Activated naive CD8-positive, alpha-beta T cell treated with anti-CD3 and anti-CD28 coated beads, Interleukin-2, amount 50 U/mL, for 24 hours (primary cell): ENCODE measurements around the gene PIGH.

Experiments
- ATAC-seq: fragments of 150-1000 bp; cut with Tn5 transposase; one replicate; pipeline ENCODE4 v1.10.0; 2021
- DNase-seq: peaks from one replicate; pipeline ENCODE4 v3.0.0; 2021
- H3K27ac Mint-ChIP-seq: one replicate; pipeline ENCODE4 v1.8.0; 2021; ENCODE audit warnings: mild to moderate bottlenecking, mixed read lengths
- H3K27me3 Mint-ChIP-seq: one replicate; pipeline ENCODE4 v1.8.0; 2021; ENCODE audit warnings: mixed read lengths
- H3K36me3 Mint-ChIP-seq: one replicate; pipeline ENCODE4 v1.8.0; 2021; ENCODE audit warnings: low read depth, mixed read lengths
- H3K4me1 Mint-ChIP-seq: one replicate; pipeline ENCODE4 v1.8.0; 2021; ENCODE audit warnings: mixed read lengths
- H3K4me3 Mint-ChIP-seq: one replicate; pipeline ENCODE4 v1.8.0; 2021; ENCODE audit warnings: mild to moderate bottlenecking, moderate library complexity, mixed read lengths
- H3K9me3 Mint-ChIP-seq: one replicate; pipeline ENCODE4 v1.8.0; 2021; ENCODE audit warnings: mixed read lengths

PIGH gene

DNA sequence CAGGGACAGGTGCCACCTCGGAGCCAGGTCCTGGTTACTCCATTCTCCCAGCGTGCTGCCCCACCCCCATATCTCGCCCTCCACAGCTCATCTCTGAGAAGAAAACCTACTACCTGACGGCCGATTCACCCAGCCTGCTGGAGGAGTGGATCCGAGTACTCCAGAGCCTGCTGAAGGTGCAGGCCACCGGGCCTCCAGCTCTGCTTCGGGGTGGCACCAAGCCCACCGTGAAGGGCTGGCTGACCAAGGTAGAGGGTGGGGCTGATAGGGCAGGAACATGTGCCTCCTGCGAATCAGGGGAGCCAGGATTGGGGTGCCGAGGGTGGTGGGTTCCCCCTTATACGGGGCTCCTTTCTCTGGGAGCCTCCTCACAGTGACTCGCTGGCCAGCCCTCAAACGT is 25.9 kb downstream of the PIGH start:
- Mint-ChIP-seq H3K36me3 (no peaks in the 10 kb centered on the region), H3K4me3 (no peak overlapping the region), H3K4me1 (no peaks in the 10 kb centered on the region), H3K27me3 (no peaks in the 10 kb centered on the region), H3K9me3 (no peaks in the 10 kb centered on the region), H3K27ac (no peak overlapping the region)
- DNase-seq: no peak
- no peak for ATAC-seq

DNA sequence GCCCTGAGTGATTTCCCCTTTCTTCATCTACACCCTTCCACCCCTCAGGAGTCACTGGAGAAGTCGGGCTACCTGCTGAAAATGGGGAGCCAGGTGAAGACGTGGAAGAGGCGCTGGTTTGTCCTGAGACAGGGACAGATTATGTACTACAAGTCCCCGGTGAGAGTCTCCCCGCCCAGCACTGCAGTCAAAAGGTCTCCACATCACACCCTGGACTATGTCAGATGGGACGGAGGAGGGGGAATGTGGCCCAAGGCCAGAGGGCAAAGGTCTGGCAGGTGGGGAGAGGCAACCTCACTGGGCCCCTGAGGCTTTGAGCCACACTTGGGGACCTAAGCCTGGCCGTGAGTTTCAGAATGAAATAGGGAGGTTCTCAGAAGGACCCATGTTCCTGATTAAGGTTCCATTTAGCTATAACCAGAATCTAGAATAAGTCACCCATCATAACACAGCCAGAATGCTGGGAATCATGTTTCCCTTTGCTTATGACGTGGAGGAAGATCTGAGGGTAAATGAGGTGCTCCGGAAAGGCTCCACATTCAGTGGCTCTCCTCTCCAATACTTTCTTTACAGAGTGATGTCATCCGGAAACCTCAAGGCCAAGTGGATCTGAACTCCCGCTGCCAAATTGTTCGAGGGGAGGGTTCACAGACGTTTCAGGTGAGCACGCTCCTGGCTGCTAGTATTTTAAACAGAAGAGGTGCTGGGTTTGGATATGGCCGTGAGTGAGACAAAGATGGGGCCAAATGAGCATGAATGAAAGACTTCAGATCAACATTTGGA is 26.6 kb downstream of the PIGH start:
- no peak for ATAC-seq
- Mint-ChIP-seq H3K4me1 (no peaks in the 10 kb centered on the region), H3K9me3 (no peaks in the 10 kb centered on the region)

DNA sequence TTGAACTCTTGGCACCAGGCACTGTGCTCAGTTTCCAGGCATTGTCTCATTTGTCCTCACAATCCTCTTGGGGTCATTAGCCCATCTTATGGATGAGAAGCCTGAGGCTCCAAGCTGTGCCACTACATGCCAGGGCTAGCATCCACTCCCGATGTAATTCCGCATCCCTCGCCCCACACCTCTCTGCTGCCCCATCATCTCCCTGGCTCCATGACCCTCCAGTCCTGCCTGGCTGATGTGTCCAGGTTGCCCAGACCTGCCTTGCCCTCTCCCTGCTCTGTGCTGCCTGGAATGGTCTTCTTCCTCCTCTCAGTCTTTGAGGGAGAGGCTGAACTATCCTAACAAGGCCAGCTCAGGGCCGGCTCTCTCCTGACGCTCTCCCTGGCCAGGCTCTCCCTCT is 27.5 kb downstream of the PIGH start:
- Mint-ChIP-seq H3K9me3 (no peaks in the 10 kb centered on the region), H3K27ac (no peak overlapping the region), H3K4me3 (no peak overlapping the region), H3K27me3 (no peaks in the 10 kb centered on the region), H3K36me3 (no peaks in the 10 kb centered on the region), H3K4me1 (no peaks in the 10 kb centered on the region)
- DNase-seq (no peak), ATAC-seq (no peak)

More for the DNA sequence above, 26.6 kb downstream of the PIGH start:
- H3K36me3 Mint-ChIP-seq: no peaks in the 10 kb centered on the region
- H3K27ac Mint-ChIP-seq: no peak overlapping the region
- DNase-seq: no peak
- H3K27me3 Mint-ChIP-seq: no peaks in the 10 kb centered on the region
- H3K4me3 Mint-ChIP-seq: no peak overlapping the region

DNA sequence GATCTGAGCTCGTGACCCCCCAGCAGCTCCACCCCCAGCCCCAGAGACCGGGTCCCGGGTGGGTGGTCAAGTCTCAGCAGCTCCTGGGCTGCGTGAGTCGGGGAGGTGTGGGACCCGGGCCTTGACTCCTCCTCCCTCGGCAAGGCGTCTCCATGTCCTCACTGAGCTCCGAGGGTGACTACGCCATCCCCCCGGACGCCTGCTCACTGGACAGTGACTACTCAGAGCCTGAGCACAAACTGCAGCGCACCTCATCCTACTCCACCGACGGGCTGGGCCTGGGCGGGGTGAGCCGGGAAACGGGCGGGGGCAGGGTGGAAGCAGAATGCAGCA is 28.1 kb downstream of the PIGH start:
- Mint-ChIP-seq H3K4me3 (no peak overlapping the region), H3K36me3 (no peaks in the 10 kb centered on the region)
- no peak for ATAC-seq

DNA sequence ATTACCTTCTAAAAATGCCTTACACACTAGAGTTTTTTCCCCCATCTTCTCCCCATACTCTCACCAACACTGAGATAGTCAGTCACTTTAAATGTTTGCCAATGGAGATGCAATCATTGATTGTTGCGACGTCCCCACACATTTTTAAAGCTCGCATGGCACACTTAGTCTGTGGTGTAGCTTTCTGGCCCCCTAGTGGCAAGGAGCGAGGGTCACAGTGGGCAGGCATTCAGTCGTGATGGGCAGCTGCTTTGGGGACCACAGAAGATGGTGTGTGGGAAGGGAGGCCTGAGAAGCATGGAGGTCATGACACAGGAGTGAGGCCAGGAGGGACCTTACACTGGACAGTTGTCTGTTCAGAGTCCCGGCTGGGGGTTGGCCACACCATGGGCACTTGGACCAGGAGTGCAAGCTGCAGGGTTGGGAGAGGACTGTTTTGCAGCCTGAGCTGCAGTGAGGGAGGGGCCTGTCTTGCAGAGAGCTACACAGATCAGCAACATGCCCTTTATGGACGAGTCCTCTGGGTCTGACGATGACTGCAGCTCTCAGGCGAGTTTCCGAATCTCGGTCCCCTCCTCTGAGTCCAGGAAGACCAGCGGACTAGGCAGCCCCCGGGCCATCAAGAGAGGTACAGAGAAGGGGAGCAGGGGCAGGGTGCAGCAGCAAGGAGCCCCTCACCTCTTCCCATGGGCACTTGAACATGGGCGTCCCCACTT is 28.6 kb downstream of the PIGH start:
- no peak overlapping the region for H3K4me3 Mint-ChIP-seq
- H3K4me1 Mint-ChIP-seq: peaks cover 2% of the 10 kb centered on the region
- peak; percentile 74 for DNase-seq
- peak; percentile 88 for ATAC-seq
- H3K36me3 Mint-ChIP-seq: no peaks in the 10 kb centered on the region
- no peaks in the 10 kb centered on the region for H3K27me3 Mint-ChIP-seq
- no peak overlapping the region for H3K27ac Mint-ChIP-seq
- no peaks in the 10 kb centered on the region for H3K9me3 Mint-ChIP-seq

More for the DNA sequence above, 28.1 kb downstream of the PIGH start:
- H3K27ac Mint-ChIP-seq: no peak overlapping the region
- H3K9me3 Mint-ChIP-seq: no peaks in the 10 kb centered on the region
- H3K27me3 Mint-ChIP-seq: no peaks in the 10 kb centered on the region
- H3K4me1 Mint-ChIP-seq: peaks cover 2% of the 10 kb centered on the region
- DNase-seq: no peak

DNA sequence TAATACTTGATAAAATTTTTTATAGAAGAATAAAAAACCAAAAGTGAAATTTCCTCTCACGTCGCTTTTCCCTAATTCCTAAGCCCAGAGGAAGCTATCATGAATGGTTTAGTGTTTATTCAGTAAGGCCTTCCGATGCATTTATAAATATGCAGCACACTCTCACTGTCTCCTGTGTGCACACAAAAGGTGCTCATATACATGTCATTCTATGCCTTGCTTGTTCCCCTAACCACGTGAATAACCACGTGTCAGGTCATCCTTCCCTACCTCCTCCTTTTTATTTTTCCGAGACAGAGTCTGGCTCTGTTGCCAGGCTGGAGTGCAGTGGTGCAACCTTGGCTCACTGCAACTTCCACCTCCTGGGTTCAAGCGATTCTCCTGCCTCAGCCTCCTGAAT is 29.6 kb downstream of the PIGH start:
- Mint-ChIP-seq H3K27me3 (no peaks in the 10 kb centered on the region), H3K27ac (no peak overlapping the region), H3K4me3 (no peak overlapping the region), H3K9me3 (no peaks in the 10 kb centered on the region), H3K4me1 (peaks cover 2% of the 10 kb centered on the region), H3K36me3 (no peaks in the 10 kb centered on the region)
- DNase-seq (no peak), ATAC-seq (no peak)

DNA sequence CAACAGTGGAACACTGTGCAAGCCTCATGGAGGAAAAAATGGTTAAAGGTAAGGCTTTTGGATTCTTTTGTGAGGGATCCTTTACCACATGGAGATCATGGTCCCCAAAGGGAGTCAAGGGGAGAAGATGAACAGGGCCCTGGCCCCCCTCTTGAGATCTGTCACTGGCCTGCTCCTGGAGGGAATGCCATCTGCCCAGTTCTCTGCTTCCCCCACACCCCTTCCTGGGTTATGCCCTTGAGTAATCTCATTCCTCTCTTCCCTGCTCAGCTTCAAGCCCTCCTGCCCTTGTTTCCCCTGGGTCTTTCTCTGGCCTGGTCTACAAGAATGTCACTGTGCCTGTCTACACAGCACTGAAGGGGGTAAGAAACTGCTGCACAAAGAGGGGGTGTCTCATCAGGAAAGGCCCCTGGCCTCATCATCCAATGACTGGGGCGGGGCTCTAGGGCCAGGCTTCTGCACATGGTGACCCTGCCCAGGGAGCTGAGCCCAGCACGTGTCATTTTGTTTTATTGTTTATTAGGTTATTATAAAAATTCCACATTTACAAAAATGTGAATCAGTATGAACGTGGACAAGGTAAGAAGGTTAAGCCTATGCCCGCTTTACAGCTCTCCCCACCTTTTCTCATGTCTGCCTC is 30.3 kb downstream of the PIGH start:
- DNase-seq: no peak
- Mint-ChIP-seq H3K27me3 (no peaks in the 10 kb centered on the region), H3K9me3 (no peaks in the 10 kb centered on the region), H3K36me3 (no peaks in the 10 kb centered on the region), H3K27ac (no peak overlapping the region), H3K4me3 (no peak overlapping the region), H3K4me1 (peaks cover 2% of the 10 kb centered on the region)
- ATAC-seq: no peak

DNA sequence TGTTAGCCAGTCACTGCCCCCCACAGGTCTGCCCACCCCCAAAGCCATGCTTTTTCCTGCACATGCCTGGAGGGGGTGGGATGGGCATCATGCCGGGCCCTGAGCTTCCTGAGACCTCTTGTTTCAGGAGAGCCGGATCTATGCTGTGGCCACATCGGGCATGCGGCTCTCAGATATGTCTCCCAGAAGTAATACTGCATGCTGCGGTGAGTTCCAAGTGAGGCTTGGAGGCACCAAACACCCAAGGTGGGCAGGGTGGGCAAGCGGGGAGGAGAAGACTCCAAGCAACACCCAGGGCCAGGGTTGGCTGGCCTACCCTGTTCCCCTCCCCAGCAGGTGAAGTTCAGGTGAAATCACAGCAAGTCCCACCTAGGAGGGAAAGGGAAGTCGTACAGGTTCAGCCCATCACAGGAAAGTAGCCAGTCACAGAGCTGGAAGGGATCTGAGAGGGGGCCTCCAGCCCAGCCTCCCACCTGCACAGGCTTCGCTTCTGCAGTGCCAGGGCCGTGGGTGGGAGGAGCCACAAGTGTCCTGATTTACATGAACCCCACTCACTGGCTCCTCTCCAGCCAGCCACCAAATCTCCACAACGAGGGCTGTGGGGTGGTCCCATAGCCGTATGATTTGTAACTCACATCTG is 30.9 kb downstream of the PIGH start:
- Mint-ChIP-seq H3K27me3 (no peaks in the 10 kb centered on the region), H3K27ac (no peak overlapping the region), H3K36me3 (no peaks in the 10 kb centered on the region), H3K4me3 (no peak overlapping the region), H3K9me3 (no peaks in the 10 kb centered on the region), H3K4me1 (peaks cover 2% of the 10 kb centered on the region)
- no peak for ATAC-seq
- no peak for DNase-seq

DNA sequence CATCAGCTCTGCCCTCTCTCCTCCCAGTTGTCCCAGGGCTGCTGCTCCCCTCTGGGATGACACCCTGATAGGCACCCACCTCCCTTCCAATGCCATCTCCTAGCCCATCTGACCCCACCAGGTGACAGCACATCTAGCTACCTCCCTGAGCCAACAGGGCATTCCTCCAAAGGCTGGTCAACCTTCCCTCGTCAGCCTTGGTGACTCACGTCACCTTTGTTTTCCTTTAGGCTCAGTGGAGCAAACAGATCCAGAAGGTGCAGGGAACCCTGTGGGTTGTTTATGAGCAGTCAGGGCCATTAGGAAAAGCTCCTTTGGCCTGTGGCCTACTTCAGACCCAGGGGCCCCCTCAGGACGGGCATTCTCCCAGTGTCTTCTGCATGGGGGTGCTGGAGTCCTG is 32.4 kb downstream of the PIGH start:
- Mint-ChIP-seq H3K9me3 (no peaks in the 10 kb centered on the region), H3K4me1 (peaks cover 2% of the 10 kb centered on the region), H3K27ac (no peak overlapping the region), H3K27me3 (no peaks in the 10 kb centered on the region), H3K36me3 (no peaks in the 10 kb centered on the region), H3K4me3 (no peak overlapping the region)
- DNase-seq (no peak), ATAC-seq (no peak)

DNA sequence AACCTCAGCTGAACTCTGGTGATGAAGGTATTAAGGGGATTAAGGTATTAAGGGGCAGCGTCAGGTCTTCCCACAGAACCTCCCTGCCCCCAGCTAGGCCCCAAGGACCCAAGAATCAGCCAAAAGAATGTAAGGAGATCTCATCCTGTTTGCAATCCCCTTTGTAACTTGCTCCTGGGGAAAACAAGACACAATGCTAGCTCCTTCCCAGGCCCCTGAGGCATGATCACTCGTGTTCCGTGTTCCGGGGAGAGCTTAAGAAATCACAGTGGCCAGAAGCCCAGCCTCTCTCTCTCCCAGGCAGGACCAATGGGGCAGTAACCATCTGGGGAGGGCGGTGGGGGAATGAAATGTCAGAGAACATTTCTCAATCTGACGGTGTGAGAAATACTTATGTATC is 33.2 kb downstream of the PIGH start:
- no peak overlapping the region for H3K27ac Mint-ChIP-seq

DNA sequence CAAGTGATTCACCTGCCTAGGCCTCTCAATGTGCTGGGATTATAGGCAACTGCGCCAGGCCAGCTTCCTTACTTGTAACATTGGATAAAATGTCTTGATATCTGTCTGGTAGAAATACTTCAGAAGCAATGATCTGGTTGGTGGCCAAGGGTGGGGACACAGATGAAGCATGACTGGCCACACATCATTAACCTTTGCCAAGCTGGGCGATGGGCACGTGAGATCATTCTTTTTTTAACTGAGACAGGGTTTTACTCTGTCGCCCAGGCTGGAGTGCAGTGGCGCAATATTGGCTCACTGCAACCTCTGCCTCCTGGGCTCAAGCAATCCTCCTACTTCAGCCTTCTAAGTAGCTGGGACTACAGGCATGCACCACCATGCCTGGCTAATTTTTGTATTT is 35.8 kb downstream of the PIGH start:
- Mint-ChIP-seq H3K27me3 (no peaks in the 10 kb centered on the region), H3K4me1 (peaks cover 2% of the 10 kb centered on the region), H3K27ac (no peak overlapping the region), H3K36me3 (no peaks in the 10 kb centered on the region), H3K9me3 (no peaks in the 10 kb centered on the region), H3K4me3 (no peak overlapping the region)
- no peak for DNase-seq
- no peak for ATAC-seq

More for the DNA sequence above, 33.2 kb downstream of the PIGH start:
- ATAC-seq: no peak
- DNase-seq: no peak
- no peaks in the 10 kb centered on the region for H3K9me3 Mint-ChIP-seq
- H3K36me3 Mint-ChIP-seq: no peaks in the 10 kb centered on the region
- no peak overlapping the region for H3K4me3 Mint-ChIP-seq
- no peaks in the 10 kb centered on the region for H3K27me3 Mint-ChIP-seq
- peaks cover 2% of the 10 kb centered on the region for H3K4me1 Mint-ChIP-seq

DNA sequence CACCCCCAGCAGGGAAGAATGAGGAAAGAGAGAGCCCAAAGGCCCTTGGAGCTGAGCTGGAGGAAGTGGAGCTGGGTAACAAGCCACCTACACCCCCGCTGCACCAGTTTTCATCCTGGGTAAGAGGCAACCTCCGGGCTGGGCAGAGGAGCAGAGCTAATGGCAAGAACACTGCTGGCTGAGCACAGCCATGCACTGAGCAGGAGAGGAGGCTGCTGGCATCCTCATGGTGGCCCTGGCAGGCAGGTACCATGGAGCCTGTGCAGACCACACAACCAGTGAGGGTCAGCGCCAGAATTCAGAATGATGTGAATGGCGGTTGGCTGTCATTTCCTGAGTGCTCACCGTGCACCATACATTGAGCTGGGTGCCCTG is 37.3 kb downstream of the PIGH start:
- Mint-ChIP-seq H3K27me3 (no peaks in the 10 kb centered on the region), H3K27ac (no peak overlapping the region)

DNA sequence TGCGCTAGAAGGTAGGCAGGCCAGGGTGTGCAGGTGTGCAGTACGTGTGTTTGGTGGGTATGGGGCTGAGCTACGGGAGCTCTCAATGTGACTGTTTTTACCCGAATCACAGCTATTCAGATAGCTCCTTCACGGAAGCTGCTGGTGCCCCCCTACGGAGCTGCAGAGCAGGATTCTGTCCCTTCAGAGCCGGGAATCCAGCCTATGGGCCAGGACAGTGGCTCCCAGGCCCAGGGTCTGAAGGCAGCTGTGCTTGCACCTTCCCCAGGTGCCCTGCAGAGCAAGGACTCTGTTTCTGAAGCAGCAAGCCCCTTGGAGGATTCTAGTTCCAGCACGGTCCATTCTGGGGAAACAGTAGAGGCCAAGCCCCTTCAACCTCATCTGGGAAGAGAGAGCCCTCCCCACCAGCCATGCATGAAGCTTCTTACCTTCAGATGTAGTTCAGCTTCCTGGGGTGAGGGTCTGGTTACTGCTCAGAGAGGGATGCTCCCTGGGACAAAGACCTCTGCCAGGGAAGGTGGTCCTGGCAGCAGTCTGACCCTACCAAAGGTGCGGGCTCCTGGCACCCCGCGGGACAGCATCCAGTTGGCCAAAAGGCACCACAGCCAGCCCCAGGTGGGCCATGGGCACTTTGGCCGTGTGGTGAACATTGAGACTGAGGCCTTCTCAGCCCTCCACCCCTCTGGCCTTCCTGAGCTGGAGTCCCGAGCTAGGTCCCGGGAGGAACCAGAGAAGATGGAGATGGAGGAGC is 37.9 kb downstream of the PIGH start:
- DNase-seq (no peak), ATAC-seq (no peak)
- Mint-ChIP-seq H3K4me3 (no peak overlapping the region), H3K4me1 (no peaks in the 10 kb centered on the region), H3K9me3 (no peaks in the 10 kb centered on the region), H3K36me3 (no peaks in the 10 kb centered on the region), H3K27me3 (no peaks in the 10 kb centered on the region), H3K27ac (no peak overlapping the region)

More for the DNA sequence above, 37.3 kb downstream of the PIGH start:
- Mint-ChIP-seq H3K36me3 (no peaks in the 10 kb centered on the region), H3K9me3 (no peaks in the 10 kb centered on the region), H3K4me1 (peaks cover 2% of the 10 kb centered on the region), H3K4me3 (no peak overlapping the region)
- ATAC-seq: no peak
- no peak for DNase-seq

DNA sequence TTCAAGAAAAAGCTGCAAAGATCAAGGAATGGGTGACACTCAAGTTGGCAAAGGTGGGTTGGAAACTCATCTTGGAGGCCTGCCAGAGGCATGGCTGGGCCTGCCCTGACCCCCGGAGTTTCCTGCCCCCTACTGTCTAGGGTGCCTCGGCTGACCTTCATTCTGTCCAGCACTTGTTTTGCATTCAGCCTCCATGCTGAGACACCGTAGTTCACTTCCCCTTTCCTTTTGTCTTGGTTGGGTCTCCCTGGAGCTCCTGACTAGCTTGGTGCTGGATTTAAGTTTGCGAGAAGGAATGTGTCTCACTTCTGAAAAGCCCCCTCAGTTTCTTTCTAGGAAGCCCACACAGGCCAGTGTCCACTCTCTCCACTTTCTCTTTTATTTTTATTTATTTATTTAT is 40.4 kb downstream of the PIGH start:
- DNase-seq (no peak), ATAC-seq (no peak)
- no peak overlapping the region for H3K4me3 Mint-ChIP-seq
- no peaks in the 10 kb centered on the region for H3K36me3 Mint-ChIP-seq
- H3K27me3 Mint-ChIP-seq: peaks cover 2% of the 10 kb centered on the region
- H3K27ac Mint-ChIP-seq: no peak overlapping the region
- H3K4me1 Mint-ChIP-seq: peaks cover 3% of the 10 kb centered on the region
- H3K9me3 Mint-ChIP-seq: no peaks in the 10 kb centered on the region
